K562 (cell line): Measurements from ENCODE around the gene MAD1L1. TPM values are rescaled to one million over a fixed set of nuclear protein-coding genes. Genes with fewer than 3 reads are reported as not detected.

Experiments
- ATAC-seq: fragments of 200-7000 bp; cut with Tn5 transposase; 3 replicates; pipeline ENCODE4 v1.9.1; 2020; ENCODE audit warnings: moderate library complexity
- BruUV-seq: library from RNA; stranded (reverse); fragments of 400-500 nt; replicated peaks from 2 replicates; lab custom pipeline; 2021; lab: Mats Ljungman, UMichigan
- CTCF ChIA-PET: fragments of 300-600 bp; formaldehyde crosslinking; extraction: SDS; loops from one replicate; lab custom pipeline; 2021; ENCODE audit warnings: low intra/inter-chr PET ratio; lab: Yijun Ruan, JAX
- POLR2A ChIA-PET: fragments of 300-600, 350-650 bp; sonication (Branson Sonifier 250); formaldehyde crosslinking; extraction: SDS; loops from one replicate; lab custom pipeline; 2021; ENCODE audit warnings: antibody characterized with exemption, inconsistent platforms; lab: Yijun Ruan, JAX
- DNase-seq, 4 experiments: peaks; one replicate each; pipeline versions ENCODE4 v3.0.0 to v3.0.0-alpha.2; 2011 to 2018; ENCODE audit warnings: low spot score in 3 of 4, mixed read lengths in 3 of 4; ENCODE audit errors: extremely low read depth in 1 of 4
- FAIRE-seq: peaks from 2 replicates; lab custom pipeline; 2011; peaks lifted over from hg19 to GRCh38; lab: Jason Lieb, UNC
- H2AFZ ChIP-seq: 2 replicates; pipeline ENCODE4 v1.6.0; 2011; ENCODE audit warnings: low read depth, low read length, control low read depth, inconsistent platforms
- H3K27ac ChIP-seq: fragments of 200-600 bp; 3 replicates; pipeline ENCODE4 v1.8.0; 2011; ENCODE audit warnings: low read depth, mild to moderate bottlenecking, control low read depth, inconsistent platforms, low read length, moderate library complexity, mixed read lengths; ENCODE audit errors: extremely low read depth
- H3K27me3 ChIP-seq, 2 experiments: fragments of 300-600 bp in 1 of 2; 2 replicates in 1 of 2; 3 replicates in 1 of 2; pipeline versions ENCODE4 v1.6.0 to v1.8.0; 2011; ENCODE audit warnings: inconsistent platforms in 2 of 2, low read length in 2 of 2, mild to moderate bottlenecking in 1 of 2, mixed read lengths in 1 of 2, moderate library complexity in 1 of 2; ENCODE audit not compliant: control insufficient read depth in 2 of 2, insufficient read depth in 2 of 2
- H3K36me3 ChIP-seq: fragments of 300-600 bp; 3 replicates; pipeline ENCODE4 v1.8.0; 2011; ENCODE audit warnings: mild to moderate bottlenecking, low read length, inconsistent platforms; ENCODE audit not compliant: control insufficient read depth, insufficient read depth
- H3K4me1 ChIP-seq, 2 experiments: fragments of 200-600 bp in 1 of 2; replicated peaks in 1 of 2; 2 replicates in 1 of 2; 3 replicates in 1 of 2; pipeline versions ENCODE4 v1.5.1 to v1.8.0; 2011; ENCODE audit warnings: inconsistent platforms in 2 of 2, low read length in 2 of 2, mild to moderate bottlenecking in 1 of 2, mixed read lengths in 1 of 2, moderate library complexity in 1 of 2; ENCODE audit not compliant: control insufficient read depth in 2 of 2, insufficient read depth in 2 of 2
- H3K4me2 ChIP-seq: 2 replicates; pipeline ENCODE4 v1.6.1; 2011; ENCODE audit warnings: low read length, control low read depth, inconsistent platforms, mixed read lengths; ENCODE audit not compliant: insufficient read depth
- H3K4me3 ChIP-seq: fragments of 200-600 bp; sonication (generic), shearing (Covaris generic); 2 replicates; pipeline ENCODE4 v1.5.1; 2016; ENCODE audit warnings: control low read depth, inconsistent platforms
- H3K79me2 ChIP-seq: fragments of 200-600 bp; 3 replicates; pipeline ENCODE4 v1.8.0; 2011; ENCODE audit warnings: low read length, inconsistent platforms; ENCODE audit not compliant: control insufficient read depth, insufficient read depth
- H3K9ac ChIP-seq, 2 experiments: 2 replicates each; pipeline versions ENCODE4 v1.6.0 to v1.6.1; 2011; ENCODE audit warnings: low read depth in 2 of 2, low read length in 2 of 2, control low read depth in 1 of 2, inconsistent platforms in 1 of 2, mild to moderate bottlenecking in 1 of 2, mixed read lengths in 1 of 2; ENCODE audit not compliant: insufficient read depth in 1 of 2
- H3K9me1 ChIP-seq: one replicate; pipeline ENCODE4 v1.6.0; 2011; ENCODE audit warnings: inconsistent platforms, mild to moderate bottlenecking, low read length, moderate library complexity; ENCODE audit not compliant: control insufficient read depth, insufficient read depth
- H3K9me3 ChIP-seq: replicated peaks from 2 replicates; pipeline ENCODE4 v1.5.1; 2011; ENCODE audit warnings: low read depth, low read length, inconsistent platforms; ENCODE audit not compliant: control insufficient read depth, insufficient read depth
- H4K20me1 ChIP-seq: replicated peaks from 2 replicates; pipeline ENCODE4 v1.6.1; 2011; ENCODE audit warnings: low read length, inconsistent platforms, mixed read lengths; ENCODE audit not compliant: control insufficient read depth, insufficient read depth
- FOS ChIP-seq: IDR thresholded peaks from 3 replicates; pipeline ENCODE4 v1.6.1; 2011; ENCODE audit not compliant: insufficient read length; ENCODE audit errors: extremely low read depth
- KAT2B ChIP-seq: IDR thresholded peaks from one replicate; pipeline ENCODE4 v1.6.1; 2012; ENCODE audit warnings: low read depth, mild to moderate bottlenecking, control low read depth, inconsistent platforms, low read length, moderate library complexity
- SREBF2 ChIP-seq: sonication (generic); formaldehyde crosslinking; IDR thresholded peaks from 2 replicates; pipeline ENCODE4 v1.4.0; 2020; ENCODE audit warnings: mild to moderate bottlenecking, missing genetic modification reagents
- STAT5A ChIP-seq: IDR thresholded peaks from 2 replicates; pipeline ENCODE4 v1.6.1; 2012; ENCODE audit warnings: low read length, inconsistent platforms, borderline replicate concordance
- TAF7 ChIP-seq: fragments of 450-650 bp; IDR thresholded peaks from 2 replicates; pipeline ENCODE4 v1.6.1; 2016; ENCODE audit warnings: missing genetic modification characterization, missing compliant biosample characterization
- TBL1XR1 ChIP-seq, 2 experiments: IDR thresholded peaks; 2 replicates each; pipeline ENCODE4 v1.6.1; 2012; ENCODE audit warnings: improper control_type of control experiment in 2 of 2, low read length in 2 of 2, mild to moderate bottlenecking in 1 of 2
- ZNF134 ChIP-seq: fragments of 250-450 bp; sonication (Bioruptor Pico); conservative IDR thresholded peaks from 2 replicates; pipeline ENCODE4 v1.4.0; 2020
- WGBS: fragments of 100-300 bp; shearing (Covaris generic); methylation state at CpG from one replicate; pipeline ENCODE4 v1.1.6; 2016; ENCODE audit warnings: low coverage, mixed read lengths; ENCODE audit not compliant: insufficient coverage; ENCODE audit errors: missing lambda C conversion rate; 5-methylcytosine and 5-hydroxymethylcytosine counted together
- in situ Hi-C: fragments of 300-500 bp; cut with MboI; formaldehyde crosslinking; loops from 4 replicates; pipeline ENCODE4 v1.15.0; 2018; ENCODE audit warnings: inconsistent platforms, mixed read lengths
- intact Hi-C: fragments of 100-400 bp; cut with micrococcal nuclease; formaldehyde crosslinking; loops from 2 replicates; pipeline ENCODE4 v1.14.2; 2022
- polyA plus RNA-seq, 8 experiments: library from polyadenylated mRNA; depleted of rRNA in 4 of 8; stranded (reverse) in 5 of 8; unstranded in 3 of 8; fragments of >200 nt; fragmentation: Nextera tagmentation in 2 of 8; fragmentation: Illumina TruSeq in 1 of 8; extraction: Ambion mirVana in 2 of 8; extraction: Trizol in 1 of 8; gene quantifications; 2 replicates each; pipeline versions ENCODE4 v1.2.1 to v1.2.3, GENCODE V29; 2011 to 2014; ENCODE audit warnings: inconsistent platforms in 1 of 8, missing spikeins in 1 of 8
- total RNA-seq, 7 experiments: library from RNA; depleted of rRNA in 6 of 7; stranded (reverse); fragments of >200 nt in 6 of 7; fragmentation: Illumina TruSeq in 2 of 7; extraction: Trizol in 2 of 7; gene quantifications; 2 replicates each; pipeline versions ENCODE4 v1.2.1 to v1.2.3, GENCODE V29; 2011 to 2021; ENCODE audit warnings: low replicate concordance in 1 of 7
- TF ChIP-seq, protein P1 (sequence below), 2 experiments: fragments of 450-650 bp in 1 of 2; sonication (generic) in 1 of 2; formaldehyde crosslinking; conservative IDR thresholded peaks; 2 replicates each; pipeline versions ENCODE4 v1.4.0 to v1.8.1; 2020 to 2022; ENCODE audit warnings: mild to moderate bottlenecking in 1 of 2, missing genetic modification reagents in 1 of 2
- TF ChIP-seq, protein P2 (sequence below): fragments of 450-650 bp; IDR thresholded peaks from 2 replicates; pipeline ENCODE4 v1.7.0; 2016; ENCODE audit warnings: borderline replicate concordance

Gene MAD1L1
- total and polyA plus RNA-seq, 9 of the 15 experiments (the other 6 are each of a cell fraction or from before 2014, with no cell fraction given), result 1.7 to 89.7 (median 18.0) TPM

DNA sequence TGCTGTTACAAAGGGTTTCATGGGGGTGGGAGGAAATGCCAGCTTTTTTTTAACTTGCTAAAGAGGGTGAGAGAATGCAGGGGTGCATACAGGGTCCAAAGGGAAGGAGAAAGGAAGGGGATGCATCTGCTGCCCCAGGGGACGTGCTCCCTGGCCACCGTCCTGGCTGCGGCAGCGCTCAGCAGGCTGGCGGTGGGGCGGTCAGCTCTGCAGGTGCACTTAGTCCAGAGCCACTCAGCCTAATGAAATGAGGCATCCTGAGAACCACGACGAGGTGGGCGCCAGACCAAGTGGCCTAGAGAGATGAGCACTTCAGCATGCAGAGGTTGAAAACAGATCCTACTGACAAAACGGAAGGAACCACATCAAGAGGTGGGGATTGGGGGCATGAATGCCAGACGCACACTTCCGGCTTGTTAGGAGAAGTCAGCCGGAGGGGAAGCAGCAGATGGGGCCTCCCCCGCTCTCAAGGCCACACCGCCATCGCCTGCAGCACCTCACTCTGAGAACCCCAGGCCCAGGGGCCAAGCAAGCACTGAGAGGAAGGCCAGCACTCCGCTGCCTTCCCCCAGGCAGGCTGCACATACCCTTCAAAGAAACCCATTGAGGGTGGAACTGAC, 94.5 kb downstream of the MAD1L1 start:
- Histone ChIP-seq H3K4me1 (peaks cover 0 to 22% of the 10 kb centered on the region in 2 experiments; a peak in 2 of 5 replicates), H3K27me3 (no peaks in the 10 kb centered on the region), H3K27ac (no peak overlapping the region), H3K36me3 (peaks cover 17% of the 10 kb centered on the region; the same call in 2 of the 3 replicates), H3K9ac (peak overlapping the region in 1 of 2 experiments; percentile 56; a peak in 1 of 4 replicates), H3K4me3 (no peak overlapping the region), H3K9me3 (no peaks in the 10 kb centered on the region), H2AFZ (no peak overlapping the region), H3K9me1 (no peaks in the 10 kb centered on the region), H4K20me1 (no peaks in the 10 kb centered on the region), H3K79me2 (no peaks in the 10 kb centered on the region), H3K4me2 (no peak overlapping the region)
- in situ Hi-C loops (no loop called here), intact Hi-C loops (no loop called here)
- ChIA-PET POLR2A (no interaction called here), CTCF (no interaction called here)
- ATAC-seq (no peak), DNase-seq (no peak), FAIRE-seq (no peak)
- 94% methylated on average over 9 of the region's 17 CpGs for WGBS
- BruUV-seq, result no TSS peak
- TF ChIP-seq ZNF134 (CRISPR knock-in tag) (no peak), SREBF2 (CRISPR knock-in tag) (no peak), STAT5A (no peak), TBL1XR1 (IDR thresholded peaks at IDR 0.05; ENCODE audit: low read length in 2 of 2) (no peak), TAF7 (tag) (no peak), KAT2B (no peak), FOS (no peak)
- TF ChIP-seq, protein P1, sequence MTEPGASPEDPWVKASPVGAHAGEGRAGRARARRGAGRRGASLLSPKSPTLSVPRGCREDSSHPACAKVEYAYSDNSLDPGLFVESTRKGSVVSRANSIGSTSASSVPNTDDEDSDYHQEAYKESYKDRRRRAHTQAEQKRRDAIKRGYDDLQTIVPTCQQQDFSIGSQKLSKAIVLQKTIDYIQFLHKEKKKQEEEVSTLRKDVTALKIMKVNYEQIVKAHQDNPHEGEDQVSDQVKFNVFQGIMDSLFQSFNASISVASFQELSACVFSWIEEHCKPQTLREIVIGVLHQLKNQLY (CRISPR knock-in tag; conservative IDR thresholded peaks at IDR 0.05), result no peak
- TF ChIP-seq, protein P2, sequence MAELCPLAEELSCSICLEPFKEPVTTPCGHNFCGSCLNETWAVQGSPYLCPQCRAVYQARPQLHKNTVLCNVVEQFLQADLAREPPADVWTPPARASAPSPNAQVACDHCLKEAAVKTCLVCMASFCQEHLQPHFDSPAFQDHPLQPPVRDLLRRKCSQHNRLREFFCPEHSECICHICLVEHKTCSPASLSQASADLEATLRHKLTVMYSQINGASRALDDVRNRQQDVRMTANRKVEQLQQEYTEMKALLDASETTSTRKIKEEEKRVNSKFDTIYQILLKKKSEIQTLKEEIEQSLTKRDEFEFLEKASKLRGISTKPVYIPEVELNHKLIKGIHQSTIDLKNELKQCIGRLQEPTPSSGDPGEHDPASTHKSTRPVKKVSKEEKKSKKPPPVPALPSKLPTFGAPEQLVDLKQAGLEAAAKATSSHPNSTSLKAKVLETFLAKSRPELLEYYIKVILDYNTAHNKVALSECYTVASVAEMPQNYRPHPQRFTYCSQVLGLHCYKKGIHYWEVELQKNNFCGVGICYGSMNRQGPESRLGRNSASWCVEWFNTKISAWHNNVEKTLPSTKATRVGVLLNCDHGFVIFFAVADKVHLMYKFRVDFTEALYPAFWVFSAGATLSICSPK, result no peak
